Mucosa of rectum (tissue), 2 donors: Measurements from ENCODE around the gene L3MBTL4.

Source experiments
- H3K27ac ChIP-seq, 2 donors: one replicate each; pipeline ENCODE4 v1.7.0; 2013; ENCODE audit warnings: inconsistent platforms in 2 of 2, low read depth in 2 of 2, low read length in 2 of 2
- H3K27me3 ChIP-seq, 2 donors: one replicate each; pipeline ENCODE4 v1.7.0; 2013; ENCODE audit warnings: low read length in 2 of 2; ENCODE audit not compliant: control insufficient read depth in 2 of 2, insufficient read depth in 2 of 2
- H3K36me3 ChIP-seq, 2 donors: one replicate each; pipeline ENCODE4 v1.7.0; 2013; ENCODE audit warnings: low read length in 2 of 2; ENCODE audit not compliant: control insufficient read depth in 2 of 2, insufficient read depth in 2 of 2
- H3K4me1 ChIP-seq, 2 donors: one replicate each; pipeline ENCODE4 v1.7.0; 2013; ENCODE audit warnings: low read length in 2 of 2, mild to moderate bottlenecking in 1 of 2; ENCODE audit not compliant: control insufficient read depth in 2 of 2, insufficient read depth in 2 of 2
- H3K4me3 ChIP-seq, 2 donors: one replicate each; pipeline ENCODE4 v1.7.0; 2013; ENCODE audit warnings: low read length in 2 of 2
- H3K9ac ChIP-seq, 2 donors: one replicate each; pipeline ENCODE4 v1.7.0; 2013; ENCODE audit warnings: low read length in 2 of 2, low read depth in 1 of 2, mild to moderate bottlenecking in 1 of 2
- H3K9me3 ChIP-seq, 2 donors: one replicate each; pipeline ENCODE4 v1.7.0; 2013; ENCODE audit warnings: low read length in 2 of 2; ENCODE audit not compliant: control insufficient read depth in 2 of 2
- donor health status: healthy.
- donor health status: Normal muscosa, but diverticular disease.

Gene L3MBTL4

GRCh38 chr18:6174983-6175745 is 239.5 kb downstream of the L3MBTL4 start:
- Histone ChIP-seq H3K36me3 (no peaks in the 10 kb centered on the region), H3K9ac (no peak overlapping the region), H3K4me3 (no peak overlapping the region), H3K9me3 (no peaks in the 10 kb centered on the region), H3K4me1 (no peaks in the 10 kb centered on the region), H3K27me3 (no peaks in the 10 kb centered on the region), H3K27ac (no peak overlapping the region)

- H3K36me3 ChIP-seq: no peaks in the 10 kb centered on the region
These were observed 244.1 kb downstream of the L3MBTL4 start for GRCh38 chr18:6170604-6171003.

GRCh38 chr18:6161549-6161948 is 253.2 kb downstream of the L3MBTL4 start:
- H3K27ac ChIP-seq: no peak overlapping the region
- no peaks in the 10 kb centered on the region for H3K36me3 ChIP-seq
- H3K27me3 ChIP-seq: no peaks in the 10 kb centered on the region
- no peaks in the 10 kb centered on the region for H3K9me3 ChIP-seq
- no peak overlapping the region for H3K4me3 ChIP-seq
- H3K4me1 ChIP-seq: no peaks in the 10 kb centered on the region
- no peak overlapping the region for H3K9ac ChIP-seq

More at GRCh38 chr18:6170604-6171003, 244.1 kb downstream of the L3MBTL4 start:
- no peaks in the 10 kb centered on the region for H3K27me3 ChIP-seq
- H3K27ac ChIP-seq: no peak overlapping the region
- H3K9ac ChIP-seq: no peak overlapping the region
- no peaks in the 10 kb centered on the region for H3K9me3 ChIP-seq
- H3K4me1 ChIP-seq: no peaks in the 10 kb centered on the region
- no peak overlapping the region for H3K4me3 ChIP-seq

- H3K9me3 ChIP-seq: no peaks in the 10 kb centered on the region
- H3K4me1 ChIP-seq: no peaks in the 10 kb centered on the region
- no peak overlapping the region for H3K4me3 ChIP-seq
- H3K9ac ChIP-seq: no peak overlapping the region
- no peak overlapping the region for H3K27ac ChIP-seq
- no peaks in the 10 kb centered on the region for H3K27me3 ChIP-seq
- H3K36me3 ChIP-seq: no peaks in the 10 kb centered on the region
These were observed 255.3 kb downstream of the L3MBTL4 start for GRCh38 chr18:6159426-6159825.

- H3K36me3 ChIP-seq: no peaks in the 10 kb centered on the region
- no peaks in the 10 kb centered on the region for H3K27me3 ChIP-seq
- H3K9me3 ChIP-seq: no peaks in the 10 kb centered on the region
- H3K9ac ChIP-seq: no peak overlapping the region
- no peak overlapping the region for H3K4me3 ChIP-seq
- H3K4me1 ChIP-seq: no peaks in the 10 kb centered on the region
- H3K27ac ChIP-seq: no peak overlapping the region
These were observed 255.8 kb downstream of the L3MBTL4 start for GRCh38 chr18:6158958-6159357.

- Histone ChIP-seq H3K27ac (no peak overlapping the region), H3K4me3 (no peak overlapping the region), H3K4me1 (no peaks in the 10 kb centered on the region), H3K27me3 (no peaks in the 10 kb centered on the region), H3K9me3 (no peaks in the 10 kb centered on the region), H3K9ac (no peak overlapping the region), H3K36me3 (no peaks in the 10 kb centered on the region)
These were observed 258.3 kb downstream of the L3MBTL4 start for GRCh38 chr18:6156446-6156845.

GRCh38 chr18:6155707-6156106 is 259.0 kb downstream of the L3MBTL4 start:
- no peaks in the 10 kb centered on the region for H3K4me1 ChIP-seq
- H3K4me3 ChIP-seq: no peak overlapping the region
- H3K27ac ChIP-seq: no peak overlapping the region
- H3K9ac ChIP-seq: no peak overlapping the region
- H3K27me3 ChIP-seq: no peaks in the 10 kb centered on the region
- H3K9me3 ChIP-seq: no peaks in the 10 kb centered on the region
- no peaks in the 10 kb centered on the region for H3K36me3 ChIP-seq

GRCh38 chr18:6150430-6150829 is 264.3 kb downstream of the L3MBTL4 start:
- H3K9me3 ChIP-seq: no peaks in the 10 kb centered on the region
- no peak overlapping the region for H3K4me3 ChIP-seq
- no peak overlapping the region for H3K9ac ChIP-seq
- no peaks in the 10 kb centered on the region for H3K36me3 ChIP-seq
- no peak overlapping the region for H3K27ac ChIP-seq
- no peaks in the 10 kb centered on the region for H3K4me1 ChIP-seq
- H3K27me3 ChIP-seq: no peaks in the 10 kb centered on the region

- Histone ChIP-seq H3K27me3 (no peaks in the 10 kb centered on the region), H3K9ac (no peak overlapping the region), H3K36me3 (no peaks in the 10 kb centered on the region), H3K4me3 (no peak overlapping the region), H3K27ac (no peak overlapping the region), H3K9me3 (no peaks in the 10 kb centered on the region), H3K4me1 (no peaks in the 10 kb centered on the region)
These were observed 268.4 kb downstream of the L3MBTL4 start for GRCh38 chr18:6146307-6146661.

- no peaks in the 10 kb centered on the region for H3K4me1 ChIP-seq
- H3K36me3 ChIP-seq: no peaks in the 10 kb centered on the region
- H3K9me3 ChIP-seq: no peaks in the 10 kb centered on the region
- no peaks in the 10 kb centered on the region for H3K27me3 ChIP-seq
- H3K9ac ChIP-seq: no peak overlapping the region
- no peak overlapping the region for H3K27ac ChIP-seq
- H3K4me3 ChIP-seq: no peak overlapping the region
These were observed 268.9 kb downstream of the L3MBTL4 start for GRCh38 chr18:6145645-6146306.
